Effector memory CD8-positive, alpha-beta T cell (primary cell): ENCODE data around the gene TOMM20.

Experiments used
- ATAC-seq: fragments of 150-1000 bp; cut with Tn5 transposase; replicated peaks from 2 replicates; pipeline ENCODE4 v1.10.0; 2021; ENCODE audit warnings: mild to moderate bottlenecking, moderate library complexity
- DNase-seq, 3 experiments: peaks; one replicate each; pipeline ENCODE4 v3.0.0; 2021
- H3K27ac Mint-ChIP-seq, 2 donors: one replicate each; pipeline ENCODE4 v1.8.0; 2022; ENCODE audit warnings: mild to moderate bottlenecking in 2 of 2, mixed read lengths in 2 of 2, moderate library complexity in 2 of 2
- H3K27me3 Mint-ChIP-seq, 2 donors: one replicate each; pipeline ENCODE4 v1.8.0; 2022; ENCODE audit warnings: mixed read lengths in 2 of 2
- H3K36me3 Mint-ChIP-seq: one replicate; pipeline ENCODE4 v1.8.0; 2022; ENCODE audit warnings: mild to moderate bottlenecking, moderate library complexity, mixed read lengths; ENCODE audit not compliant: insufficient read depth
- H3K4me1 Mint-ChIP-seq, 2 donors: one replicate each; pipeline ENCODE4 v1.8.0; 2022; ENCODE audit warnings: low read depth in 2 of 2, mixed read lengths in 2 of 2
- H3K4me3 Mint-ChIP-seq, 2 donors: one replicate each; pipeline ENCODE4 v1.8.0; 2022; ENCODE audit warnings: mild to moderate bottlenecking in 2 of 2, mixed read lengths in 2 of 2, moderate library complexity in 2 of 2
- H3K9me3 Mint-ChIP-seq, 2 donors: one replicate each; pipeline ENCODE4 v1.8.0; 2022; ENCODE audit warnings: mixed read lengths in 2 of 2

The TOMM20 gene

GRCh38 chr1:235068158-235069121 is 60.2 kb downstream of the TOMM20 start:
- Mint-ChIP-seq H3K4me1 (peaks cover 2 to 10% of the 10 kb centered on the region in 2 donors), H3K9me3 (no peaks in the 10 kb centered on the region), H3K27ac (no peak overlapping the region), H3K36me3 (peaks cover 2% of the 10 kb centered on the region), H3K4me3 (no peak overlapping the region), H3K27me3 (peaks cover 0 to 11% of the 10 kb centered on the region in 2 donors)
- no peak for ATAC-seq
- DNase-seq: no peak

- Mint-ChIP-seq H3K9me3 (no peaks in the 10 kb centered on the region), H3K27me3 (peaks cover 0 to 11% of the 10 kb centered on the region in 2 donors), H3K4me3 (no peak overlapping the region), H3K4me1 (peaks cover 8 to 16% of the 10 kb centered on the region in 2 donors), H3K36me3 (peaks cover 2% of the 10 kb centered on the region), H3K27ac (no peak overlapping the region)
- DNase-seq: no peak
- no peak for ATAC-seq
Measured at GRCh38 chr1:235067396-235068157, 61.1 kb downstream of the TOMM20 start.

GRCh38 chr1:235063068-235063765 is 65.4 kb downstream of the TOMM20 start:
- no peak for DNase-seq
- no peaks in the 10 kb centered on the region for H3K9me3 Mint-ChIP-seq
- peaks cover 2% of the 10 kb centered on the region for H3K36me3 Mint-ChIP-seq
- H3K4me1 Mint-ChIP-seq: peaks cover 8 to 15% of the 10 kb centered on the region in 2 donors
- peak overlapping the region in 1 of 2 donors; percentile 31 for H3K4me3 Mint-ChIP-seq
- peak overlapping the region in 1 of 2 donors; percentile 65 for H3K27ac Mint-ChIP-seq
- ATAC-seq: peak; percentile 27
- H3K27me3 Mint-ChIP-seq: peaks cover 0 to 11% of the 10 kb centered on the region in 2 donors

- Mint-ChIP-seq H3K36me3 (no peaks in the 10 kb centered on the region), H3K4me3 (no peak overlapping the region), H3K27ac (no peak overlapping the region), H3K27me3 (no peaks in the 10 kb centered on the region), H3K9me3 (no peaks in the 10 kb centered on the region), H3K4me1 (peaks cover 8 to 12% of the 10 kb centered on the region in 2 donors)
- DNase-seq (no peak), ATAC-seq (no peak)
Measured at GRCh38 chr1:235060607-235061470, 67.8 kb downstream of the TOMM20 start.
